Skeletal muscle tissue (tissue), 4 donors: ENCODE results near the gene OR6S1. TPM values are rescaled to one million over a fixed set of nuclear protein-coding genes. Genes with fewer than 3 reads are reported as not detected.
"Not testable (repeated sequence)": the region's sequence is repeated elsewhere in the genome, so short reads cannot be mapped to it uniquely, and the experiment has no call there.

Experiments
- H3K27ac ChIP-seq: one replicate; pipeline ENCODE4 v1.7.0; 2013; ENCODE audit warnings: mild to moderate bottlenecking, low read depth, low read length, inconsistent platforms
- H3K27me3 ChIP-seq, 3 donors: one replicate each; pipeline ENCODE4 v1.7.0; 2013; ENCODE audit warnings: low read length in 3 of 3; ENCODE audit not compliant: control insufficient read depth in 3 of 3, insufficient read depth in 3 of 3
- H3K36me3 ChIP-seq, 3 donors: one replicate each; pipeline ENCODE4 v1.7.0; 2013; ENCODE audit warnings: low read length in 3 of 3; ENCODE audit not compliant: control insufficient read depth in 3 of 3, insufficient read depth in 3 of 3
- H3K4me1 ChIP-seq, 3 donors: one replicate each; pipeline ENCODE4 v1.7.0; 2013; ENCODE audit warnings: low read length in 3 of 3, mild to moderate bottlenecking in 3 of 3; ENCODE audit not compliant: control insufficient read depth in 3 of 3, insufficient read depth in 3 of 3
- H3K4me3 ChIP-seq, 3 donors: one replicate each; pipeline ENCODE4 v1.7.0; 2013; ENCODE audit warnings: low read length in 3 of 3
- H3K9ac ChIP-seq, 3 donors: one replicate each; pipeline ENCODE4 v1.7.0; 2013; ENCODE audit warnings: low read length in 3 of 3, mild to moderate bottlenecking in 3 of 3, moderate library complexity in 2 of 3, low read depth in 1 of 3
- H3K9me3 ChIP-seq, 3 donors: one replicate each; pipeline ENCODE4 v1.7.0; 2013; ENCODE audit warnings: low read length in 3 of 3; ENCODE audit not compliant: control insufficient read depth in 3 of 3
- total RNA-seq: library from RNA; depleted of rRNA; stranded (reverse); fragments of >200 nt; gene quantifications from one replicate; pipeline ENCODE4 v1.2.3, GENCODE V29; 2014
- donor health status: Osteomylitis.

The OR6S1 gene
- total RNA-seq, 1 donor from 2014 or later, result not detected

GRCh38 chr14:20622816-20623291 lies 18.6 kb downstream of the OR6S1 start:
- Histone ChIP-seq H3K4me3 (no peak overlapping the region), H3K9ac (no peak overlapping the region)

DNA sequence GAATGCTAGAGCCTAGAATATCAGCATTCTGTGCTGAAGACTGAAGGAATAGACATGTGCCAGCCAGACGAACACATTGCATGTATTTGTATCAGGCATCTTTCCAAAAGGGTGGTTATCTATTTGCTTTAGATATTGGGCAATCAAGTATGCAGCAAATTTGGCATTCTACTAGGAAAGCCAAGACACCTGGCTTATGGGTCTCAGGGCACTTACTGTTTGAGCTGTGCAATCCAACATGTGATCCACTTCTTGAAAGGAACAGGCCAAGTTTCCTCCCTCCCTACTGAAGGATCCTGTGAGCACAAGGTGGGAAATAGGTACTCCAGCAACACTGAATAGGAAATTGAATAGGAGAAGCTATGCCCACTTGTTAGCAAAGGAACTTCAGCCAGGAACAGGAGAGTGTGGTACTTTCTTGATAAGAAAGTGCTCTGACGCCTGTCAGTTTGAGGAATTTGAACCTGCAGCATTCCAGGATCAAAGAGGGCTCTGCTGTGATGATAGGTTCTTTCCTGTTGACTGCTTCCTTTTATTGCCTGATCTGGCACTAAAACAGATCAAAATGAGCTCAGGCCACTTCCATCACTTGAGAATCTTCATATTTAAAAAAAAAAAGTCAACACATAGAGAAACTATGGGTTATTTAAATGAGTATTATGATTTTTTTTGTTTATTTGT lies 20.6 kb downstream of the OR6S1 start:
- Histone ChIP-seq H3K4me3 (no peak overlapping the region), H3K9ac (no peak overlapping the region), H3K4me1 (peaks cover 6 to 9% (median 8%) of the 10 kb centered on the region in 3 donors), H3K36me3 (no peaks in the 10 kb centered on the region), H3K9me3 (no peaks in the 10 kb centered on the region), H3K27ac (no peak overlapping the region), H3K27me3 (peaks cover 0 to 38% (median 31%) of the 10 kb centered on the region in 3 donors)

More at GRCh38 chr14:20622816-20623291, 18.6 kb downstream of the OR6S1 start:
- Histone ChIP-seq H3K9me3 (no peaks in the 10 kb centered on the region), H3K27me3 (peaks cover 0 to 37% (median 37%) of the 10 kb centered on the region in 3 donors), H3K27ac (no peak overlapping the region), H3K4me1 (peaks cover 6 to 16% (median 14%) of the 10 kb centered on the region in 3 donors), H3K36me3 (no peaks in the 10 kb centered on the region)

DNA sequence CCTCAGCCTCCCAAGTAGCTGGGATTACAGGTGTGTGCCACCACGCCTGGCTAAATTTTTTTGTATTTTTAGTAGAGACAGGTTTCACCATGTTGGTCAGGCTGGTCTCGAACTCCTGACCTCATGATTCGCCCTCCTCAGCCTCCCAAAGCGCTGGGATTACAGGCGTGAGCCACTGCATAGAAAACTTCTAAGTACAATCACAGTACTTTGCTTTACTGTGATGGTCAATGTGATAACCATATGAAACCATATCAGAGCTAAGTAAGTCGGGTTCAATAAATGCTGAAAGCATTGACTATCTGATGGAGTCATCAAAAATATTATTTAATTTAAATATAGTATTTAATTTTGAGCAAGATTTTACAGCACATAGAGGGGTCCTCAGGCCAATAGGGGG lies 21.8 kb downstream of the OR6S1 start:
- H3K4me3 ChIP-seq, H3K4me1 ChIP-seq, H3K36me3 ChIP-seq, H3K27ac ChIP-seq, H3K9ac ChIP-seq, H3K9me3 ChIP-seq: not testable (repeated sequence)
- peaks cover 0 to 38% (median 22%) of the 10 kb centered on the region in 3 donors for H3K27me3 ChIP-seq

DNA sequence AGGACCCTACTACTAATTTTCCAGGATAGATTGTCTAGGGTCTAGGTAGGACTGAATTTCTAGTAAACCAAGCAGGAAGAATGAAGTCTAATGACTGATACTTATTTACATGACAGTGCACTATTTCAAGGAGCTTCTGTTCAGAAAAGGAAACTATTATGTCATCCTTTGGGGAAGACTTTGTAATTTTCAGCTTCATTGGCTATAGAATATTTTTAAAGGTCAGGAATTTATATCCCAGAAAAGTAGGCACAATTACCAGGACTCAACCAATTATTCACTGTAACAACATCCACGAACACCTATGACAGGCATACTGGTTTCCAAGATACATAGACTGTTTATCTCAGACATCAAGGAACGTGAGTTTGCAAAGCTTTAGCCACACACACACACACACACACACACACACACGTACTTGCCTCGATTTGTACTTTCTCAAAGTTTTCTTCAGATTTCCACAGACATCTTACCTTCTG lies 23.2 kb downstream of the OR6S1 start:
- Histone ChIP-seq H3K9ac (no peak overlapping the region), H3K4me3 (no peak overlapping the region), H3K36me3 (no peaks in the 10 kb centered on the region), H3K4me1 (peaks cover 2 to 18% (median 8%) of the 10 kb centered on the region in 3 donors), H3K27ac (no peak overlapping the region), H3K9me3 (no peaks in the 10 kb centered on the region), H3K27me3 (peaks cover 0 to 31% (median 10%) of the 10 kb centered on the region in 3 donors)

DNA sequence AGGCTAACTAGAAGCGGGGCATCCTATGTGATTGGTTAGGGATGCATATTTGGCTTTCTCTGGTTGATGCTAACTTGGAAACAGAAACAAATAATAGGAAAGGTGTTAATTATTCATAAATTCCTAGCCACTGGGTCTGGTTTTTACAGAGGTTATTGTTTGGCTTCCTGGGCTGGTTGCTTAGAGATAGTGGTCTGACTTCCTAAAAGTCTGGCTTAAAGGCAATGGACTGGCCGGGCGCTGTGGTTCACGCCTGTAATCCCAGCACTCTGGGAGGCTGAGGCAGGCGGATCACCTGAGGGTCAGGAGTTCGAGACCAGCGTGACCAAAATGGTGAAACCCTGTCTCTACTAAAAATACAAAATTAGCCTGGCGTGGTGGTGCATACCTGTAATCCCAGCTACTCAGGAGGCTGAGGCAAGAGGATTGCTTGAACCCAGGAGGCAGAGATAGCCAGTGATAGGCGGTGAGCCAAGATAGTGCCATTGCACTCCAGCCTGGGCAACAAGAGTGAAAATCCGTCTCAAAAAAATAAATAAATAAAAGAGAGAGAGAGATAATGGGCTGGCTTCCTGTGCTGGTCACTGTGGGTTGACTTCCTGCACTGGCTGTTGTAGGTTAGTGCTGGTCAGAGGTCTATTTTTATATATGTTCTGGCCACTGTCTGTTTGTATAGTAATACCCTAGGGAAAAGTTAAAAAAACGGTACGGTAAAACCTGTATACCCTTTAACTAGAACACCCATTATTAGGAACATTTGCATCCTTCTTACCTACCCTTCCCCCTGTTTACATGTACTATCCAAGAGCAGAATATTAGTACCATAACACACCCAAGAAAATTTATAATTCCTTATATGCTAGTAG lies 24.1 kb downstream of the OR6S1 start:
- Histone ChIP-seq H3K9ac (no peak overlapping the region), H3K9me3 (no peaks in the 10 kb centered on the region), H3K4me1 (peaks cover 2 to 14% (median 10%) of the 10 kb centered on the region in 3 donors), H3K27ac (no peak overlapping the region), H3K27me3 (peaks cover 0 to 21% (median 2%) of the 10 kb centered on the region in 3 donors), H3K4me3 (no peak overlapping the region), H3K36me3 (no peaks in the 10 kb centered on the region)

GRCh38 chr14:20615996-20616395 lies 25.5 kb downstream of the OR6S1 start:
- Histone ChIP-seq H3K36me3 (no peaks in the 10 kb centered on the region), H3K27me3 (peaks cover 0 to 18% (median 2%) of the 10 kb centered on the region in 3 donors), H3K9me3 (no peaks in the 10 kb centered on the region), H3K4me1 (peaks cover 2 to 23% (median 11%) of the 10 kb centered on the region in 3 donors), H3K4me3 (no peak overlapping the region), H3K27ac (no peak overlapping the region), H3K9ac (no peak overlapping the region)

- no peaks in the 10 kb centered on the region for H3K36me3 ChIP-seq
- peak overlapping the region; percentile 57 to 71 (median 69) for H3K9ac ChIP-seq
- peaks cover 9 to 34% (median 21%) of the 10 kb centered on the region in 3 donors for H3K4me1 ChIP-seq
- peak overlapping the region; percentile 76 to 88 (median 81) for H3K4me3 ChIP-seq
- peak overlapping the region; percentile 52 for H3K27ac ChIP-seq
- peaks cover 0 to 15% (median 2%) of the 10 kb centered on the region in 3 donors for H3K27me3 ChIP-seq
- no peaks in the 10 kb centered on the region for H3K9me3 ChIP-seq
Observed at GRCh38 chr14:20614038-20614840, 27.3 kb downstream of the OR6S1 start.

DNA sequence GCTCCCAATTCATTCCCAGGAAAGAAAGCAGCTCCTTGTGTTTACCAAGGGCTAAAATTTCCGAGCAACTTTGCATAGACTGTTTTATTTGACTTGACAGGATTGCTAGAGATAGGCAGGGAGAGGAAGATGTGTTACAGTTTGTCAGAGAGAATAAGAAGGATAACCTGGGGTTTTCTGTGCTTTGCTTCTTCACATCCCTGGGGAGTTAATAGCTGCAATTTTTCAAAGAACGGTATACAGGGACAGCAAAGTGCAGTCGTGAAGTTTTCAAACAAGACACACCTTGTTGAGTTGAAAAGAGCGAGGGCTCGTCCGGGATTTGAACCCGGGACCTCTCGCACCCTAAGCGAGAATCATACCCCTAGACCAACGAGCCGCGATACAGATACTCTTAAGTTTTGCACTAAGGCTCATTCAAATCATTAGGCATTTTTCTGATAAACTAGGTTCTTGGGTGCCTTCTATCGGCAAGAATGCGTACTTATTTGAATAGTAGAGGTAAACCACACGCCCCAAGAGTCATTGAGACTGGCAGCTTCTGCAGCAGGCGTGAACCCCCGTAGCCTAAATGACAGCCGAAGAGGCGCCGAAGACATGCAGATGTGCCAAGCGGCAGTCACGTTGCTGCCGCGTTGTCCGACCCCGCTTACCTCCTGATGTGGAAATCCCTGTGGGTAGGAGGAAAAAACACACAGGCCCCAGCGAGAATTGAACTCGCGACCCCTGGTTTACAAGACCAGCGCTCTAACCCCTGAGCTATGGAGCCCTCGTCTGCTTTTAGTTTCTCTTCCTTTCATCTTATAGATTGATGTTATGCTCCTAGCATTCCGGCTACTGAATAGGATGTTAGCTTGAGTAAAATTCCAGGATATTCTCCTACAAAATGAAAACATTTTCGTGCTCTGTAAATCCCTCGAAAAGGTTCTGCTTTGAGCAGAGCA lies 28.1 kb downstream of the OR6S1 start:
- peak overlapping the region; percentile 57 to 71 (median 69) for H3K9ac ChIP-seq
- peaks cover 9 to 34% (median 21%) of the 10 kb centered on the region in 3 donors for H3K4me1 ChIP-seq
- no peaks in the 10 kb centered on the region for H3K36me3 ChIP-seq

More for the DNA sequence above, 28.1 kb downstream of the OR6S1 start:
- peak overlapping the region; percentile 52 for H3K27ac ChIP-seq
- H3K9me3 ChIP-seq, result no peaks in the 10 kb centered on the region
- peaks cover 0 to 7% (median 2%) of the 10 kb centered on the region in 3 donors for H3K27me3 ChIP-seq
- H3K4me3 ChIP-seq, result peak overlapping the region; percentile 76 to 88 (median 81)
